ENCODE measurements around the gene MTA2. TPM values are rescaled to one million over a fixed set of nuclear protein-coding genes. Genes with fewer than 3 reads are reported as not detected.

The MTA2 gene
- total and polyA plus RNA-seq, 2 of the 8 experiments (the other 6 are each of a cell fraction or from before 2014, with no cell fraction given): 25.7 to 114 TPM

DNA sequence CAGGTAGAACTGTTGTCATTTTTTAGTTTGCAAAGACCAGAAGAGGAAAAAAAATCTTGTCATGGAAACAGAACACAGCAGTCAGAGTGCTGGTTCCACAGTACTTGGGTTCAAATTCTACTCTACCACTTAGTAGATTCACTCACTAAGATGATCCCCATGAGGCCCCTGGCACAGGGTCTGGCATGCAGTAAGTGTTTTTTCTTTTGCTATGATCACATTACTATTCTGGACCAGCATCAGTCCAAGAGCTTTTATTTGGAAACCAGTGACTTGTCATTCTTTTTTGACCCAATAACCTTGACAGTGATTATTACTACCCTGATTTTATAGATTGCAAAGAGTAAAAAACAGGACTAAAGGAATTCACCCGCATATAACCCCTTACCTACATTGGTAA, 32.1 kb downstream of the MTA2 start:
- H4K8ac ChIP-seq (ENCODE audit: extremely low read depth, insufficient read depth, low read length): no peak overlapping the region
- no peaks in the 10 kb centered on the region for H3K27me3 ChIP-seq (replicated peaks in 1 of 4; ENCODE audit: control insufficient read depth in 3 of 4, extremely low read depth in 1 of 4, insufficient read depth in 3 of 4, low read length in 3 of 4)
- no peak overlapping the region for H2BK15ac ChIP-seq (ENCODE audit: low read length)
- H4K91ac ChIP-seq (replicated peaks; ENCODE audit: insufficient read length, low read length): no peak overlapping the region
- no peak overlapping the region for H2AK5ac ChIP-seq (ENCODE audit: low read depth, low read length)
- no peak overlapping the region for H3K27ac ChIP-seq (ENCODE audit: low read depth, low read length)
- POLR2A ChIA-PET (ENCODE audit: partially characterized antibody): interaction anchor here (0.6 to 20.7 kb wide), 11 partner anchors 12 to 1113 kb away, joined by 3 to 336 read pairs (median 4); partner anchors contain the start of genes C11orf98, CSKMT, TUT1 and UQCC3
- H3K23me2 ChIP-seq (ENCODE audit: low read depth, low read length): peaks cover 11% of the 10 kb centered on the region
- H3K4me1 ChIP-seq (replicated peaks in 1 of 4; ENCODE audit: control insufficient read depth in 3 of 4, insufficient read depth in 4 of 4, low read length in 3 of 4): peaks cover 0 to 4% (median 2%) of the 10 kb centered on the region in 4 experiments; a peak in 4 of 7 replicates
- no peak overlapping the region for H3K4ac ChIP-seq (replicated peaks; ENCODE audit: insufficient read length, low read depth, low read length)
- H3K14ac ChIP-seq (ENCODE audit: insufficient read length): no peak overlapping the region
- H2BK12ac ChIP-seq (ENCODE audit: low read depth, low read length): no peak overlapping the region
- peaks cover 12 to 34% of the 10 kb centered on the region in 2 experiments for H4K20me1 ChIP-seq (replicated peaks in 1 of 2; ENCODE audit: control insufficient read depth in 1 of 2, insufficient read depth in 2 of 2, low read length in 2 of 2)
- CTCF ChIA-PET (ENCODE audit: partially characterized antibody): interaction anchor here (0.6 to 4.5 kb wide), 8 partner anchors 10 to 1246 kb away, joined by 3 to 22 read pairs (median 4); partner anchors contain the start of gene TUT1
- FAIRE-seq (no peak), DNase-seq (ENCODE audit: low read depth in 1 of 2, low spot score in 2 of 2) (no peak)
- H2AFZ ChIP-seq (ENCODE audit: low read length): no peak overlapping the region
- H3K23ac ChIP-seq (ENCODE audit: insufficient read length): no peak overlapping the region
- H3K79me1 ChIP-seq (ENCODE audit: low read depth, low read length): 0 out of 2 replicates have a peak, but pooled peaks cover 3% of the 10 kb centered on the region
- H3K9me3 ChIP-seq (ENCODE audit: insufficient read depth in 2 of 2, low read depth in 1 of 2, low read length in 1 of 2): no peaks in the 10 kb centered on the region
- H3K18ac ChIP-seq (ENCODE audit: extremely low read depth, low read length): no peak overlapping the region
- no peak overlapping the region for H2BK20ac ChIP-seq (ENCODE audit: low read length)
- peaks cover 0 to 68% of the 10 kb centered on the region in 2 experiments for H3K79me2 ChIP-seq (ENCODE audit: control insufficient read depth in 1 of 2, insufficient read depth in 2 of 2, low read length in 2 of 2)
- no peak overlapping the region for H3K4me3 ChIP-seq (ENCODE audit: extremely low read depth in 1 of 4, insufficient read depth in 2 of 4, low read depth in 3 of 4, low read length in 4 of 4)
- H3K56ac ChIP-seq (replicated peaks; ENCODE audit: insufficient read length, low read depth, low read length): no peak overlapping the region
- WGBS, 2 experiments (ENCODE audit: extremely low coverage in 1 of 2, insufficient coverage in 1 of 2, insufficient read length in 1 of 2, insufficient replicate concordance in 2 of 2, low coverage in 1 of 2, low lambda C conversion rate in 2 of 2, missing lambda C conversion rate in 1 of 2): 83% methylated on average over 1 of the region's 1 CpG; no CpG with 5 or more reads in 1 of the 2 experiments
- no peak overlapping the region for H3K4me2 ChIP-seq (ENCODE audit: insufficient read depth in 1 of 2, low read depth in 2 of 2, low read length in 2 of 2)
- no peak overlapping the region for H4K5ac ChIP-seq (ENCODE audit: insufficient read length, low read depth, low read length)
- no peak overlapping the region for H2BK5ac ChIP-seq (ENCODE audit: low read depth, low read length)
- peaks cover 48 to 82% (median 65%) of the 10 kb centered on the region in 4 experiments for H3K36me3 ChIP-seq (ENCODE audit: control insufficient read depth in 2 of 4, insufficient read depth in 4 of 4, low read length in 3 of 4)
- no peak overlapping the region for H3K9ac ChIP-seq (replicated peaks in 1 of 4; ENCODE audit: extremely low read depth in 1 of 4, low read depth in 3 of 4, low read length in 3 of 4)
- no peak overlapping the region for H2BK120ac ChIP-seq (replicated peaks; ENCODE audit: low read depth, low read length)
- TF ChIP-seq SRF (IDR thresholded peaks at IDR 0.05; ENCODE audit: low read depth, low read length) (no peak), MAFK (IDR thresholded peaks at IDR 0.05; ENCODE audit: low read depth, low read length) (no peak), TEAD4 (IDR thresholded peaks at IDR 0.05; ENCODE audit: low read depth, low read length) (no peak), GABPA (IDR thresholded peaks at IDR 0.05; ENCODE audit: borderline replicate concordance, insufficient read depth, low read length) (no peak), CREB1 (IDR thresholded peaks at IDR 0.05) (no peak), SIX5 (IDR thresholded peaks at IDR 0.05; ENCODE audit: low read depth, low read length) (no peak), TBP (IDR thresholded peaks at IDR 0.05; ENCODE audit: low read depth, low read length) (no peak), RNF2 (IDR thresholded peaks at IDR 0.05; ENCODE audit: borderline replicate concordance, low read depth, low read length, missing control alignments, poor library complexity, severe bottlenecking) (no peak), JUND (IDR thresholded peaks at IDR 0.05; ENCODE audit: low read length) (no peak)
- TF ChIP-seq, protein P1, sequence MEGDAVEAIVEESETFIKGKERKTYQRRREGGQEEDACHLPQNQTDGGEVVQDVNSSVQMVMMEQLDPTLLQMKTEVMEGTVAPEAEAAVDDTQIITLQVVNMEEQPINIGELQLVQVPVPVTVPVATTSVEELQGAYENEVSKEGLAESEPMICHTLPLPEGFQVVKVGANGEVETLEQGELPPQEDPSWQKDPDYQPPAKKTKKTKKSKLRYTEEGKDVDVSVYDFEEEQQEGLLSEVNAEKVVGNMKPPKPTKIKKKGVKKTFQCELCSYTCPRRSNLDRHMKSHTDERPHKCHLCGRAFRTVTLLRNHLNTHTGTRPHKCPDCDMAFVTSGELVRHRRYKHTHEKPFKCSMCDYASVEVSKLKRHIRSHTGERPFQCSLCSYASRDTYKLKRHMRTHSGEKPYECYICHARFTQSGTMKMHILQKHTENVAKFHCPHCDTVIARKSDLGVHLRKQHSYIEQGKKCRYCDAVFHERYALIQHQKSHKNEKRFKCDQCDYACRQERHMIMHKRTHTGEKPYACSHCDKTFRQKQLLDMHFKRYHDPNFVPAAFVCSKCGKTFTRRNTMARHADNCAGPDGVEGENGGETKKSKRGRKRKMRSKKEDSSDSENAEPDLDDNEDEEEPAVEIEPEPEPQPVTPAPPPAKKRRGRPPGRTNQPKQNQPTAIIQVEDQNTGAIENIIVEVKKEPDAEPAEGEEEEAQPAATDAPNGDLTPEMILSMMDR (IDR thresholded peaks at IDR 0.05; ENCODE audit: control extremely low read depth in 1 of 3, insufficient read depth in 1 of 3, low read depth in 1 of 3, low read length in 3 of 3): no peak
- TF ChIP-seq, protein P2, sequence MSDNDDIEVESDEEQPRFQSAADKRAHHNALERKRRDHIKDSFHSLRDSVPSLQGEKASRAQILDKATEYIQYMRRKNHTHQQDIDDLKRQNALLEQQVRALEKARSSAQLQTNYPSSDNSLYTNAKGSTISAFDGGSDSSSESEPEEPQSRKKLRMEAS (IDR thresholded peaks at IDR 0.05): no peak

All from H1 (cell line).